ENCODE data around the gene ELP4.
A peak's percentile ranks its signal among the peaks of the same experiment; 100 is the strongest.
"Not testable (repeated sequence)": the region's sequence is repeated elsewhere in the genome, so short reads cannot be mapped to it uniquely, and the experiment has no call there.

Gene ELP4

DNA sequence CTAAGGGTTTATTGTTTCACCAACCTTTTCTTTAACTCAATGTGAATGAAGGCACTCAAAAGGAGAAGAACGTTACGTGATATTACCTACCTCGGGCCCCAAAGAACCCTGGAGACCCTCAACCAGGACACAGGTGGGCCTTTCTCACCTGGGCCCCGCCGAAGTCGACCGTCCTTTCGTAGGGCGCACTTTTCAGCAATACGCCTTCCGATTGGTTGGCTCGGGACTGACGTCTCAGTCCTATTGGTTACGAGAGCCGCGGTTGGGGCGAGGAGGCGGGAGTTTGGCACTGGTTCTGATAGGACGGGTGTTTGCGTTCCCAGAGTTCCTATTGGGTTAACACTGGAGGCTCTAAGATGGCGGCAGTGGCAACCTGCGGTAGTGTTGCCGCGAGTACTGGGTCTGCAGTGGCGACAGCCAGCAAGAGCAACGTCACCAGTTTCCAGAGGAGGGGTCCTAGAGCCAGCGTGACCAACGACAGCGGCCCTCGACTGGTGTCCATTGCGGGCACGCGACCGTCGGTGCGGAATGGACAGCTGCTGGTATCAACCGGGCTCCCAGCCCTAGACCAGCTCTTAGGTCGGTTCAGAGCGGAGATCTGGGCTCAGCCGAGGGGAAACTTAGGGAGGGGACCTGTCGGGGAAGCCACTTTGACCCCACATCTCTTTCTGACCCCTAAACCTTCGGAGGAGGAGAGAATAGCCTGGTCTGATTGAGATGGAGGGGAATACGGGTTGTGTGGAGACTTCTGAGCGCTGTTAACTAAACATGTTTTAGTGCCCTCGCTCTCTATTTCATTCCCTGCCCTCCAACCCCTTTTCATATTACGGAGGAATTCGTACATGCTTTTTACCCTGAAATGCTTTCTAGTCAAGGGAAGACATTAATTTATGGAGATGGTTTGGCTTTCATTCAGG is at the start of gene ELP4, which contains the start of gene IMMP1L:
Gene ELP4, plus strand, starts transcription at position 339 of the 917 bp plus-strand sequence. Its CDS starts 18 bp downstream, at position 357.
Gene IMMP1L, minus strand, starts transcription at position 194 of the 917 bp plus-strand sequence. CDS start 46,346 bp downstream, outside the sequence.
- Mint-ChIP-seq H3K9me3 (no peaks in the 10 kb centered on the region), H3K27me3 (ENCODE audit: low read depth) (no peaks in the 10 kb centered on the region), H3K27ac (peak within 1 kb of the TSS; percentile 97), H3K4me3 (peak within 1 kb of the TSS; percentile 98), H3K36me3 (ENCODE audit: low read depth) (peaks cover 7% of the 10 kb centered on the region), H3K4me1 (ENCODE audit: low read depth) (peaks cover 27% of the 10 kb centered on the region)
- peak; percentile 93 for DNase-seq (ENCODE audit: low spot score)

- H3K36me3 Mint-ChIP-seq (ENCODE audit: low read depth), result peaks cover 22% of the 10 kb centered on the region
- no peaks in the 10 kb centered on the region for H3K27me3 Mint-ChIP-seq (ENCODE audit: low read depth)
- DNase-seq (ENCODE audit: low spot score), result no peak
- no peaks in the 10 kb centered on the region for H3K4me1 Mint-ChIP-seq (ENCODE audit: low read depth)
- H3K4me3 Mint-ChIP-seq, result no peak overlapping the region
- peaks cover 24% of the 10 kb centered on the region for H3K9me3 Mint-ChIP-seq
- no peak overlapping the region for H3K27ac Mint-ChIP-seq
These were observed 45.1 kb upstream of the ELP4 start for GRCh38 chr11:31464436-31464835.

GRCh38 chr11:31474083-31474482 is 35.5 kb upstream of the ELP4 start:
- Mint-ChIP-seq H3K4me1 (ENCODE audit: low read depth) (no peaks in the 10 kb centered on the region), H3K36me3 (ENCODE audit: low read depth) (no peaks in the 10 kb centered on the region)
- DNase-seq (ENCODE audit: low spot score), result no peak

GRCh38 chr11:31477528-31478222 is 31.9 kb upstream of the ELP4 start:
- H3K4me1 Mint-ChIP-seq (ENCODE audit: low read depth), result no peaks in the 10 kb centered on the region
- H3K9me3 Mint-ChIP-seq, result no peaks in the 10 kb centered on the region
- no peak overlapping the region for H3K4me3 Mint-ChIP-seq
- H3K27me3 Mint-ChIP-seq (ENCODE audit: low read depth), result no peaks in the 10 kb centered on the region
- DNase-seq (ENCODE audit: low spot score), result no peak
- no peak overlapping the region for H3K27ac Mint-ChIP-seq
- H3K36me3 Mint-ChIP-seq (ENCODE audit: low read depth), result no peaks in the 10 kb centered on the region

More at GRCh38 chr11:31474083-31474482, 35.5 kb upstream of the ELP4 start:
- Mint-ChIP-seq H3K9me3 (no peaks in the 10 kb centered on the region), H3K27me3 (ENCODE audit: low read depth) (no peaks in the 10 kb centered on the region), H3K4me3 (no peak overlapping the region), H3K27ac (no peak overlapping the region)

- Mint-ChIP-seq H3K27me3 (ENCODE audit: low read depth) (no peaks in the 10 kb centered on the region), H3K27ac (no peak overlapping the region), H3K9me3 (no peaks in the 10 kb centered on the region), H3K36me3 (ENCODE audit: low read depth) (no peaks in the 10 kb centered on the region), H3K4me1 (ENCODE audit: low read depth) (no peaks in the 10 kb centered on the region), H3K4me3 (no peak overlapping the region)
- DNase-seq (ENCODE audit: low spot score), result no peak
These were observed 31.4 kb upstream of the ELP4 start for GRCh38 chr11:31478223-31478590.

DNA sequence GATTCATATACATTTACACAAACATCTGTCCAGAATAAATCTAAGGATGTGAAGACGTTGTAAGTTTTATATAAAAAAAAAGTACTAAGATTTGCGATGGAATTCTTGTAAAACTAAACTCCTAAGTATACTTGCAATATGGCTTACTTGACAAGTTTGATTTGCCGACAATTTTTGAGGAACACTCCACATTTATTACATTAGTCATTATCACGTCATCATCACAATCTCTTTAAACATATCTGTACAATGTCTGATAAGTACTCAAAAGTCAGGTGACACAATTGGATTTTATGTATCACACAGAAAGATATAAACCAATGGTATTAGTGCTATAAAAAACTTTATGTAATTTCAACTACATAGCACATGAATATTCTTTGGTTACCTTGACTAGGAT is 30.5 kb upstream of the ELP4 start:
- no peak overlapping the region for H3K4me3 Mint-ChIP-seq
- H3K4me1 Mint-ChIP-seq (ENCODE audit: low read depth), result no peaks in the 10 kb centered on the region
- H3K9me3 Mint-ChIP-seq, result no peaks in the 10 kb centered on the region
- H3K27ac Mint-ChIP-seq, result no peak overlapping the region
- no peak for DNase-seq (ENCODE audit: low spot score)
- no peaks in the 10 kb centered on the region for H3K27me3 Mint-ChIP-seq (ENCODE audit: low read depth)
- no peaks in the 10 kb centered on the region for H3K36me3 Mint-ChIP-seq (ENCODE audit: low read depth)

- DNase-seq (ENCODE audit: low spot score), result no peak
- no peak overlapping the region for H3K27ac Mint-ChIP-seq
- no peak overlapping the region for H3K4me3 Mint-ChIP-seq
- H3K9me3 Mint-ChIP-seq, result no peaks in the 10 kb centered on the region
- no peaks in the 10 kb centered on the region for H3K27me3 Mint-ChIP-seq (ENCODE audit: low read depth)
- H3K4me1 Mint-ChIP-seq (ENCODE audit: low read depth), result no peaks in the 10 kb centered on the region
- H3K36me3 Mint-ChIP-seq (ENCODE audit: low read depth), result no peaks in the 10 kb centered on the region
These were observed 28.6 kb upstream of the ELP4 start for GRCh38 chr11:31480930-31481329.

GRCh38 chr11:31484497-31484896 is 25.1 kb upstream of the ELP4 start:
- no peaks in the 10 kb centered on the region for H3K27me3 Mint-ChIP-seq (ENCODE audit: low read depth)
- H3K4me3 Mint-ChIP-seq, result no peak overlapping the region
- H3K27ac Mint-ChIP-seq, result no peak overlapping the region

GRCh38 chr11:31487848-31488247 is 21.7 kb upstream of the ELP4 start:
- Mint-ChIP-seq H3K27me3 (ENCODE audit: low read depth) (no peaks in the 10 kb centered on the region), H3K4me3 (no peak overlapping the region), H3K36me3 (ENCODE audit: low read depth) (peaks cover 6% of the 10 kb centered on the region), H3K4me1 (ENCODE audit: low read depth) (peaks cover 3% of the 10 kb centered on the region), H3K9me3 (no peaks in the 10 kb centered on the region), H3K27ac (no peak overlapping the region)
- DNase-seq (ENCODE audit: low spot score), result no peak

More at GRCh38 chr11:31484497-31484896, 25.1 kb upstream of the ELP4 start:
- H3K36me3 Mint-ChIP-seq (ENCODE audit: low read depth), result no peaks in the 10 kb centered on the region
- no peaks in the 10 kb centered on the region for H3K9me3 Mint-ChIP-seq
- DNase-seq (ENCODE audit: low spot score), result no peak
- peaks cover 1% of the 10 kb centered on the region for H3K4me1 Mint-ChIP-seq (ENCODE audit: low read depth)

DNA sequence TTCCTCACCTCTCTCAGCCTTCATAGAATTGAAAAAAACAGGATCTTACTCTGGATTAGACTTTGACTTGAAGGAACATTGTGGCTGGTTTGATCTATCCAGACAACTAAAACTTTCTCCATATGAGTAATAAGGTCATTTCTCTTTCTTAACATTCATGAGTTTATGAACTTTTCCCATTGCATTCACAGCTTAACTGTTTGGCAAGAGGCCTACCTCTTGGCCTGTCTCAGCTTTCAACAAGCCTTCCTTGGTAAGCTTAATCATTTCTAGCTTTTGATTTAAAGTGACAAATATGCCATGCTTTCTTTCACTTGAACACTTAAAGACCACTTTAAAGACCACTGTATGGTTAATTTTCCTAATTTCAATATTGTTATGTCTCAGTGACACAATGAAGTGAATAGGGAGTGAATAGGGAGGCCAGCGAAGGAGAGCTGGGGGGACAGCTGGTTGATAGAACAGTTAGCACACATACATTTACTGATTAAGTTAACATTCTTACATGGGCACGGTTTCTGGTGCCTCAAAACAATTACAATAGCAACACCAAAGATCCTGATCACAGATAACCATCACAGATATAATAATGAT is 17.1 kb upstream of the ELP4 start:
- Mint-ChIP-seq H3K9me3 (peaks cover 19% of the 10 kb centered on the region), H3K4me3 (no peak overlapping the region), H3K36me3 (ENCODE audit: low read depth) (peaks cover 36% of the 10 kb centered on the region), H3K4me1 (ENCODE audit: low read depth) (peaks cover 3% of the 10 kb centered on the region), H3K27ac (no peak overlapping the region), H3K27me3 (ENCODE audit: low read depth) (no peaks in the 10 kb centered on the region)
- no peak for DNase-seq (ENCODE audit: low spot score)

GRCh38 chr11:31493235-31493634 is 16.3 kb upstream of the ELP4 start:
- Mint-ChIP-seq H3K27ac (no peak overlapping the region), H3K4me1 (ENCODE audit: low read depth) (peaks cover 3% of the 10 kb centered on the region), H3K36me3 (ENCODE audit: low read depth) (peaks cover 39% of the 10 kb centered on the region), H3K4me3 (no peak overlapping the region), H3K9me3 (peaks cover 19% of the 10 kb centered on the region), H3K27me3 (ENCODE audit: low read depth) (no peaks in the 10 kb centered on the region)
- no peak for DNase-seq (ENCODE audit: low spot score)

GRCh38 chr11:31493762-31494161 is 15.8 kb upstream of the ELP4 start:
- H3K9me3 Mint-ChIP-seq, result peaks cover 19% of the 10 kb centered on the region
- not testable (repeated sequence) for H3K27ac Mint-ChIP-seq

DNA sequence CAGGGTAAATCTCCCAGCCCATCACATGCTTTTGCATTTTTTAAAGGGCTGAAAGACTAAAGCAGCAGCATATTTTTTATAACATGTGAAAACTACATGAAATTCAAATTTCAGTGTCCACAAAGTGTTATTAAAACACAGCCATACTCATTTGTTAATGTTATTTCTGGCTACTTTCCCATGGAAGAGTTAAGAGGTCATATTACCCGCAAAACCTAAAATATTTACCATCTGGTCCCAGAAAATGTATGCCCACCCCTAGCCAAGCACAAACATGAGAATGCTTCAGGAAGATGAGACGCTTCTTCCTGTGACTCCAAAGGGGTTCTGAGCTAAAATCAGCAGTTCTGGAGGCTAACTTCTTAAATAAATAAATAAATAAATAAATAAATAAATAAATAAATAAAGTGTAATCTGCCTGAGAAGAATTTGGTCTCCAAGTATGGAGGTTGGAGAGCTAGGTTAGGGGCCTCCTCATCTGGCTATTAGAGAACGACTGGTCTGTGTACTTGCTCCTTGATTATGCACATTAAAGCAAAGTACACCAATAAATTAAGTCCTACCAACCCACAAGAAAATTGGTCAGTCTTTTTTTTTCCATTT is 9.9 kb upstream of the ELP4 start:
- peaks cover 32% of the 10 kb centered on the region for H3K36me3 Mint-ChIP-seq (ENCODE audit: low read depth)

More at GRCh38 chr11:31493762-31494161, 15.8 kb upstream of the ELP4 start:
- not testable (repeated sequence) for H3K4me3 Mint-ChIP-seq; H3K27me3 Mint-ChIP-seq (ENCODE audit: low read depth); H3K4me1 Mint-ChIP-seq (ENCODE audit: low read depth); DNase-seq (ENCODE audit: low spot score)
- H3K36me3 Mint-ChIP-seq (ENCODE audit: low read depth), result peaks cover 41% of the 10 kb centered on the region

More for the DNA sequence above, 9.9 kb upstream of the ELP4 start:
- no peak overlapping the region for H3K4me3 Mint-ChIP-seq
- DNase-seq (ENCODE audit: low spot score), result no peak
- H3K9me3 Mint-ChIP-seq, result peaks cover 10% of the 10 kb centered on the region
- H3K27me3 Mint-ChIP-seq (ENCODE audit: low read depth), result no peaks in the 10 kb centered on the region
- peaks cover 3% of the 10 kb centered on the region for H3K4me1 Mint-ChIP-seq (ENCODE audit: low read depth)
- H3K27ac Mint-ChIP-seq, result no peak overlapping the region

Data from T-helper 2 cell treated with Interferon-gamma antibody and Interleukin-4, amounts not matched to agents 5 μg/mL and 100 μg/mL, for 36 hours (primary cell).